Measurements from ENCODE around the gene RBM7.
A peak's percentile ranks its signal among the peaks of the same experiment; 100 is the strongest.

The RBM7 gene

GRCh38 chr11:114397349-114397982 lies 3.0 kb upstream of the RBM7 start:
- no peak for DNase-seq

GRCh38 chr11:114398303-114398920 lies 2.1 kb upstream of the RBM7 start:
- no peak for DNase-seq

- peak; percentile 55 for DNase-seq
Observed at GRCh38 chr11:114399490-114400215, 813 bp upstream of the RBM7 start.

GRCh38 chr11:114400915-114401223 lies 403 bp downstream of the RBM7 start:
- DNase-seq: no peak

GRCh38 chr11:114401311-114401710 lies 845 bp downstream of the RBM7 start:
- DNase-seq: peak; percentile 17

- no peak for DNase-seq
Observed at GRCh38 chr11:114412946-114413345, 12.5 kb downstream of the RBM7 start.

GRCh38 chr11:114413958-114414357 lies 13.5 kb downstream of the RBM7 start:
- DNase-seq: no peak

GRCh38 chr11:114416441-114416961 lies 16.0 kb downstream of the RBM7 start:
- no peak for DNase-seq

- no peak for DNase-seq
Observed at GRCh38 chr11:114426280-114426679, 25.8 kb downstream of the RBM7 start.

GRCh38 chr11:114430290-114430689 lies 29.8 kb downstream of the RBM7 start:
- DNase-seq: no peak

GRCh38 chr11:114432893-114433292 lies 32.4 kb downstream of the RBM7 start:
- no peak for DNase-seq

GRCh38 chr11:114433376-114433775 lies 32.9 kb downstream of the RBM7 start:
- no peak for DNase-seq

GRCh38 chr11:114438303-114438702 lies 37.8 kb downstream of the RBM7 start:
- DNase-seq: no peak

GRCh38 chr11:114439229-114440120 lies 39.0 kb downstream of the RBM7 start, which contains the start of gene REXO2:
REXO2 (plus strand) TSS chr11:114439467; CDS start chr11:114439529, 62 bp downstream.
- DNase-seq: peak; percentile 97

- peak; percentile 20 for DNase-seq
Observed at GRCh38 chr11:114440121-114440860, 39.8 kb downstream of the RBM7 start.

GRCh38 chr11:114440971-114441763 lies 40.7 kb downstream of the RBM7 start:
- peak; percentile 56 for DNase-seq

GRCh38 chr11:114441921-114442320 lies 41.5 kb downstream of the RBM7 start:
- DNase-seq: no peak

GRCh38 chr11:114442536-114442935 lies 42.1 kb downstream of the RBM7 start:
- peak; percentile 84 for DNase-seq

GRCh38 chr11:114447444-114447843 lies 47.0 kb downstream of the RBM7 start:
- DNase-seq: no peak

GRCh38 chr11:114447892-114448291 lies 47.4 kb downstream of the RBM7 start:
- peak; percentile 30 for DNase-seq

GRCh38 chr11:114448749-114449482 lies 48.5 kb downstream of the RBM7 start:
- peak; percentile 21 for DNase-seq

Data from hematopoietic multipotent progenitor cell treated with erythropoietin and hydrocortisone succinate and interleukin-3 and kit ligand, for 8 days (in vitro differentiated cells).